T-helper 1 cell treated with Interleukin-12 subunit alpha and Interleukin-12 subunit beta and Interleukin-4 antibody, amounts not matched to agents 30 ng/mL and 1 ng/mL, for 36 hours (primary cell): Measurements from ENCODE around the gene EXOC3L4. TPM values are rescaled to one million over a fixed set of nuclear protein-coding genes. Genes with fewer than 3 reads are reported as not detected.
"Not testable (repeated sequence)": the region's sequence is repeated elsewhere in the genome, so short reads cannot be mapped to it uniquely, and the experiment has no call there.

Experiments used
- intact Hi-C: fragments of 100-400 bp; cut with micrococcal nuclease; formaldehyde crosslinking; loops from one replicate; pipeline ENCODE4 v1.15.1; 2024
- total RNA-seq: library from RNA; stranded (reverse); gene quantifications from 2 replicates; pipeline ENCODE4 v1.2.3, GENCODE V29; 2022

Gene EXOC3L4
- total RNA-seq: not detected in 2 replicates

DNA sequence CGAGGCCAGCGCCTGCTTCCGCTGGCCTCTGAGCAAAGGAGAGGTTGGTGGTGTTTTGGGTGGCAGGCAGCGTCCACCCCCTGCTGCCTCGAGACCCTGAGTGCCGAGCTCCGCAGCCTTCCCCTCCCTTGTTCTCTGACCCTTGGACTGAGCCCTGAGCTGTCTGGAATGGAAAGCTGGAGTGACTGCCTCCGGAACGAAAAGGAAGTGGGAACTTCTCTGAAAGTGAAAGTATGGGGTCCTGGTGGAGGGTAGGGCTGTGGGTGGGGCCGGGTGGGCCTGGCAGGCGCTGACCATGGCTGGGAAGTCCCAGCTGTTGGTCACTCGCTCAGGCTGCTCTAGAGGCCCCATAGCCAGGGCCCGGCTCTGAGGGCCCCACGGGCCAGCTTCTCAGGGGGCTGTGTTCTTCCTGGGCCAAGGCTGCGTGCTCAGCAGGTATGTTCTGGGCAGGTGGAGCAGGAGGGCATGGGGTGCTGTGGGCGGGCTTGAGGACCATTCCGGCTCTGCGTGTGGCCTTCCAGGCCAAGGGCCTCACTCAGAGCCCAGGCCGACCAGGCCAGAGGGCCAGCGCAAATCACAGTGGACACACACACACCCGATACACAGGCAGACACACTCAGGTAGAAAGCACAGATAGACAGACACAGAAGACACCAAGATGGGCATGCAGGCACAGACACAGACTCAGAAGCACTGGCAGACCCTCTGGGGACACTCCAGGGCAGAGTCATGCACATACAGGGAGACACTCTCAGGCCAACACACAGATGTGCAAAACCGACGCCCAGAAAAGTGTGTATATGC, at the start of gene EXOC3L4:
Gene EXOC3L4 (plus strand): TSS at position 320 of the 804 bp plus-strand sequence. CDS start 5,495 bp downstream, outside the sequence.
- intact Hi-C loops: no loop called here

DNA sequence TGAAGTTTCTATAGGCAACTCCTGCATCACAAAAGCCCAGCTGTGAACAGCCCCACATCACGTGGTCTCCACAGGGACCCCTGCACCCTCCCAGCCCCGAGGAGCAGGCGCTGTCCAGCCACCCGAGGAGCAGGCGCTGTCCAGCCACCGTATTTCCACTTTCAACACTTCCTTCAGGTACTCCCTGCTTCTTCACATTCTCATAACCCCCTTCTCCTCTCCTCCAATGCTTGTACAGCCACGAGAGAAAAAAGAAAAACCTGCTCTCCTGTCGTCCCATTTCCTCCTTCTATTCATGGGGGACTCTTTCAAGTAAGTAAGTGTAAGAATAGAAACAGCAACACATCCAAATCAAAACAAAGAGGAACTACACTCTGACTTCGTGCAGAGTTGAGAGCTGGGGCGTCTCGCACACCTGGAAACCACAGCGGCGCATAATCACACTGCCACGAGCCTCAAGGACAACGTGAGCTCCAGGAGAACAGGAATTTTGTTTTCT, 49.1 kb upstream of the EXOC3L4 start:
- intact Hi-C loops: no loop called here

DNA sequence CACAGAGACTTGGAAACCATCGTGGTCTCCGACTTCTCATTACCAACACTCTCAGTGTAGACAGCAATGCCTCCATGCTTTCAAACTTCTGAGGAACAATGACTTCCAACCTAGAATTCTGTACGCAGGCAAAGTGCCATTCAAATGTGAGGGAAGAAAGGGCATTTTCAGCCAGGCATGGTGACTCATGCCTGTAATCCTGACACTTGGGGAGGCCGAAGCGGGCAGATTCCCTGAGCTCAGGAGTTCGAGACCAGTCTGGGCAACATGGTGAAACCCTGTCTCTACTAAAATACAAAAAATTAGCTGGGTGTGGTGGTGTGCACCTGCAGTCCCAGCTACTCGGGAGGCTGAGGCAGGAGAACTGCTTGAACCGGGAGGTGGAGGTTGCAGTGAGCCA, 47.1 kb upstream of the EXOC3L4 start:
- intact Hi-C loops: not testable (repeated sequence)

GRCh38 chr14:103050935-103051334, 43.6 kb upstream of the EXOC3L4 start:
- intact Hi-C loops: no loop called here

DNA sequence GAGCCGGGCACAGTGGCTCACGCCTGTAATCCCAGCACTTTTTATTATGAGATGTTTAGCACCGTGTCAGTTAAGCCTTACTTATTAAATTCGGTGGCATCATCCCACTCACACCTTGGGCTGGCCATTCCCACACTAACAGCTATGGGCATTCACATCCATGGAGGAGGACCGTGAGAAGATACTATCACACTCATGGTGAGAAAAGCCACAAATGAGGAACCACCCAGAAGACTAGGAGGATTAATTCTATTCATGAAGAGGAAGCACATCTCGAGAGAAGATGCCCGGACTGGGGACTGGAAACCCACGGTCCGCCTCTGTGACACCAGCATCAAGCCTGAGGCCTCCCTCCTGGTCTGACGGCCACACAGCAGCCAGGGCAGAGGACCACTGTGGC, 42.1 kb upstream of the EXOC3L4 start:
- intact Hi-C loops: no loop called here

DNA sequence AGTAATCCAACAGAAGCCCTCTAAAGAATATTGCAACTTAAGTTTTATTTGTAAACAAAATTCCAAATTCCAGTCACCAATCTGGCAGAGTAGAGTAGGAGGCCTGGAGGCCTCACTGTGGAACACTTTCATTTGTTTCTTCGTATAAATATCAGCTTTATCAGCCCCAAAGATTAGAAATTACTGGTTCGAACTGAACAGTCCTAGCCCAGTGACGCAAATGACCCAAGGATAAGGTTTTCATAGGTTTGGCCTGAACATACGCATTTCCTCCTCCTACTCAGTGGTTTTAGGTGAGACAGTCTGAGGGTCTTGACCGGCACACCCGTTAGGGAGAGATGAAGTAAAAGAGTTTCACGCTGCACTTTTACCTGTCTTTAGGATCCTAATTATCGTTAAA, 38.8 kb upstream of the EXOC3L4 start:
- intact Hi-C loops: loop anchor here (5.0 kb wide), 1 partner anchor 278 kb away; the partner anchor contains the start of gene TRAF3

DNA sequence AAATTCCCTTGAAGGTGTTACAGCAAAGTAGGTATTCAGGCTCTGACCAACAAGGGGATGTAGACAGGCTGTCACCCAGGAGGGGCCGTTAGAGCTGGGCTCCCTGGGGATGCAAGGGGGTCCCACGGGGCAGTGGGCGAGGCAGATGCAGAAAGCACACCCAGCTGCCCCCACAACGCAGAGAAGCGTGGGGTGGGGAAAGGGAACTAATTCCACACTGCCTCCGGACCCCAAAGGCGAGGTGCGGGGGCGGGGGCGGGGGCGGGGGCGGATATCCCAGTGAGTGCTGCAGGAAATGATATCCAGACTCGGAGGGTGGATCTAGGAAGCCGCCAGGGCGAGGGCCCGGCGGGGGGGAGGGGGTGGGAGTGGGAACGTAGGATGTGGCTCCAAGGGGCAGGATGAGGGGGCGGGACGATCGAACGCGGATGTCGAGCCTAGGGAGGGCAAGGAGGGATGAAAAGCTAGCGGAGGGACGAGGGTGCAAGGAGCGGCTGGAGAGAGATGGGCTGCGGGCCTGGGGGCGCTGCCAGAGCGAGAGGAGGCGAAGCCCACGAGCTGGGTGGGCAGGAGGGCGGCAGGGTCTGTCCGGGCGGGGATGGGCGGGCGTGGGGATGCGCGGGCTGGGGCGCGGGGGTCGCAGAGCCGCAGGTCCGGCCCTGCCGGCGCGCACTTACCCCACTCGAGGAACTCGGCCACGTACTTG, 38.0 kb upstream of the EXOC3L4 start:
- intact Hi-C loops: loop anchor here (1.0 to 5.0 kb wide), 2 partner anchors 35 to 279 kb away; partner anchors contain the start of gene TRAF3

DNA sequence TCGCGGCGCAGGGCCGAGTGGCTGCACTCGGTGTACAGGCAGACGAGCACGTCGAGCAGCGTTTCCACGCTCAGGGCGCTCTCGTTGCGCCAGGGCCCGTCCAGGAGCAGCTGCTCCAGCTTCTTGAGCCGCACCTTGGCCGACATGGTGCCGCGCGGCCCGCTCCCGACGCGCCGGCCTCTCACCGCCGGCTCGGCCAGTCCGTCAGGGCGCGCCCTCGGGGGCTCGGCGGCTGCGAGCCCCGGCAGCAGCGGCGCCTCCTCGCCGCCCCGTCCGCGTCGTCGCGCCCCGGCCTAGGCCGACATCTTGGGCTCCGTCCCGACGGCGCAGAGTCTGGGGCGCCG, 37.5 kb upstream of the EXOC3L4 start:
- intact Hi-C loops: loop anchor here (1.0 to 5.0 kb wide), 2 partner anchors 34 to 280 kb away; partner anchors contain the start of gene TRAF3

- intact Hi-C loops: loop anchor here (1.0 to 5.0 kb wide), 2 partner anchors 34 to 280 kb away; partner anchors contain the start of gene TRAF3
Measured at GRCh38 chr14:103057372-103058163, 37.0 kb upstream of the EXOC3L4 start, which contains the start of gene CDC42BPB. Gene CDC42BPB (minus strand): TSS chr14:103057549. CDS start chr14:103057173, 376 bp downstream.

- intact Hi-C loops: loop anchor here (5.0 kb wide), 1 partner anchor 281 kb away; the partner anchor contains the start of gene TRAF3
Measured at GRCh38 chr14:103058164-103059055, 36.1 kb upstream of the EXOC3L4 start.

DNA sequence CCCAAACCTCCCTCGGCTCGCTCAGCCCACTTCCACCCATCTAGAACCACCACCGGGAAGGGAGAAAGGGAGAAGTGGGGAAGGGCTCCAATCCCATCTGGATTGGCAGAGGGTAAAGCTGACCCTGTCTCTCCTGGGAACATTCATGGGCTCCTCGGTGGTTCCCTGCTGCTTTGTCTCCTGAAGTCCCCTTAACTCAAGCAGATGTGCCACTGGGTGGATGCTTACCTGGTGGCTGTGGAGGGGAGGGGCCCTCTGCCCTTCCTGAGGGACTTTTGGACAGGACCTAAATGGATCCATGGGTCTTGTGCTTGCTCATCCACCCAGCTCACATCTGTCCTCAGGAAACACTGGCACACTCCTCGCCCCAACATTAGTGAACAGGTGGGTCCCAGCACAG, 35.0 kb upstream of the EXOC3L4 start:
- intact Hi-C loops: loop anchor here (5.0 kb wide), 1 partner anchor 282 kb away; the partner anchor contains the start of gene TRAF3

DNA sequence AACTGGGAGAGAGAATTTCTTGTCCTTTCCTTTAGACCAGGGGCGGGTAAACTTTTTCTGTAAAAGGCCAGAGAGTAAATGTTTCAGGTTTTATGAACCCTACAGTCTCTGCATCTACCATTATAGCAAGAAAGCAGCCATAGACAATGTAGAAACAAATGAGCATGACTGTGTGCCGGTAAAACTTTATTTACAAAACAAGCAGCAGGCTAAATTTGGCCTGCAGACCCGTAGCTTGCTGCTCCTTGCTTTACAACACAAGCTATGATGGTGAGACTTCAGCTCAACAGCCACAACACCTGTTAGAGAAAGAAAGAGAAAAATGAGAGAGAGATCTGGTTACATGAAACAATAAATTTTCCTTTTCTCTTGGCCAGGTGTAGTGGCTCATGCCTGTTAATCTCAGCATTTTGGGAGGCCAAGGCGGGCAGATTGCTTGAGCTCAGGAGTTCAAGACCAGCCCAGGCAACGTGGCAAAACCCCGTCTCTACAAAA, 33.0 kb upstream of the EXOC3L4 start:
- intact Hi-C loops: no loop called here

- intact Hi-C loops: no loop called here
Measured at GRCh38 chr14:103064436-103064835, 30.1 kb upstream of the EXOC3L4 start.

GRCh38 chr14:103064978-103065377, 29.5 kb upstream of the EXOC3L4 start:
- intact Hi-C loops: no loop called here

- intact Hi-C loops: no loop called here
Measured at GRCh38 chr14:103065861-103066260, 28.7 kb upstream of the EXOC3L4 start.

DNA sequence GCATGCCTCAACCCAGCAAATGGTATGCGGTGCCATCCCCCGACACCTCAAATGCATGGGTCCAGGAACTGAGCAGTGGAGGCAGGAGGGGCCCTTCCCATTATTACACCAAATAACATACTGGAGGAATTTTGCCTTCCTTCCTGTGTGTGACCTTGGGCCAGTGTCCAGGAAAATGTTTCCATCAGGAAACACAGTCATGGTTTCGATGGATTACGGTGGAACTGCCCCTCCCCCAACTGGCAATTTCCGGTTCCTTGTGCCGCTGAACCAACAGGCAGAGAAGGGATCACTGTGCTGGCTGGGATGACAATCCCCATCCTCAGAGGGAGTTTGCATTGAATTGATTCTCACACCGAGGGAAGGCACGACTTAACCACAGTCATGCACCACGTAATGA, 28.1 kb upstream of the EXOC3L4 start:
- intact Hi-C loops: no loop called here

GRCh38 chr14:103067231-103067954, 27.1 kb upstream of the EXOC3L4 start:
- intact Hi-C loops: no loop called here

DNA sequence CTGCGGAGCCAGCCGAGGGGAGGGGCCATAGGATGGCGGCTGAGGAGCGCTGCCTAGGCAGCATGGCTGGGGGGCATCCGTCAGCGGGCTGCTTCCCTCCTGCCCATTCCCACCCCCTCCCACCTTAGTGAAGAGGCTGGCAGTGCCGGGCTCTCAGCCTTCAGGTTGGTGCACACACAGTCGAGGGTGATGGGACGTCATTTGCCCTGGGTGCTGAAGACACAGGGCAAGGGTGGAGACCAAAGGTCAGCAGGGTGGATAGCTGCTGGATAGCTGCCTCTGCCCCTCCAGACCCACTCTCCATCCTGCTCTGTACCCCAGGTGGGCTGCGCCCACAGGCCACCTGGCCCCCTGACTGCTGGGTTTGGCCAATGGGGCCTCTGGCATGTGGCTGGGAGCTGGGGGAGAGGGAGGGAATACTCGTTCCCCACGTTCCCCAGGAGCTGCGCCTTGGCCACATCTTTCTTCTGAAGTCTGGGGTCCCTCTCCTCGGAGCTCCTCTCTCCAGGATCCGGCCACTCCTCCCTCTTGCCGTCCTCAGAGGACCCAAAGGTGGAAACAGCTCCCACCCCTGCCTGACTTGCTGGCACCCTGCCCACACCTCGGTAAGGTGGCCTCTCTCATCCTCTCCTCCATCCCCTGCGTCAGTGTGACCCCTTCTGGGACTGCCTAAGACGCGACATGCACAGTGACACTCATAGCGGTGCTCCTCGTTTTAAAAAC, 26.0 kb upstream of the EXOC3L4 start:
- intact Hi-C loops: no loop called here
